Stimulated activated CD4-positive, alpha-beta T cell treated with anti-CD3 and anti-CD28 coated beads, Interleukin-12 subunit alpha, Interleukin-12 subunit beta, amount 100 ng/mL, for 24 hours (primary cell): ENCODE data around the gene NTM.
"Not testable (repeated sequence)": the region's sequence is repeated elsewhere in the genome, so short reads cannot be mapped to it uniquely, and the experiment has no call there.

Source experiments
- DNase-seq, 2 experiments: peaks; one replicate each; pipeline ENCODE4 v3.0.0-alpha.2; 2020; ENCODE audit warnings: low read depth in 2 of 2

NTM gene

DNA sequence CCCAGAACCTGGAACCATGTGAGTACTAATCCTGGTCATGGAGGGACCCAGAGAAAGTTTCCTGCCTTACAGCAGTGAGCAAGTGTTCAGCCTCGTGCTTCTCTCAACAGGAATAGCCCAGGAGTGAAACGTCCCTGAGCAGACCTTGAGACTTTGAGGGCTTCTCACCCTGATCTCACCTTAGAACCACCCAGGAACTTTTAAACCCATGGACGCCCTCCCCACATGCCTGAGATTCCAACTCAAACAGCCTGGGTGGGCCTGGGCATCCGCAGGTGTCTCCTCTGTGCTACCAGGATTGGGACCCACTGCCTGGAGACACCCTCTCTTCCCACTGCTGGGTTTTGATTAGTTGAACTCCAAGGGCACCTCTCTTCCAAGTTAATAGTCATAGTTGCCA is 297.2 kb downstream of the NTM start:
- no peak for DNase-seq

DNA sequence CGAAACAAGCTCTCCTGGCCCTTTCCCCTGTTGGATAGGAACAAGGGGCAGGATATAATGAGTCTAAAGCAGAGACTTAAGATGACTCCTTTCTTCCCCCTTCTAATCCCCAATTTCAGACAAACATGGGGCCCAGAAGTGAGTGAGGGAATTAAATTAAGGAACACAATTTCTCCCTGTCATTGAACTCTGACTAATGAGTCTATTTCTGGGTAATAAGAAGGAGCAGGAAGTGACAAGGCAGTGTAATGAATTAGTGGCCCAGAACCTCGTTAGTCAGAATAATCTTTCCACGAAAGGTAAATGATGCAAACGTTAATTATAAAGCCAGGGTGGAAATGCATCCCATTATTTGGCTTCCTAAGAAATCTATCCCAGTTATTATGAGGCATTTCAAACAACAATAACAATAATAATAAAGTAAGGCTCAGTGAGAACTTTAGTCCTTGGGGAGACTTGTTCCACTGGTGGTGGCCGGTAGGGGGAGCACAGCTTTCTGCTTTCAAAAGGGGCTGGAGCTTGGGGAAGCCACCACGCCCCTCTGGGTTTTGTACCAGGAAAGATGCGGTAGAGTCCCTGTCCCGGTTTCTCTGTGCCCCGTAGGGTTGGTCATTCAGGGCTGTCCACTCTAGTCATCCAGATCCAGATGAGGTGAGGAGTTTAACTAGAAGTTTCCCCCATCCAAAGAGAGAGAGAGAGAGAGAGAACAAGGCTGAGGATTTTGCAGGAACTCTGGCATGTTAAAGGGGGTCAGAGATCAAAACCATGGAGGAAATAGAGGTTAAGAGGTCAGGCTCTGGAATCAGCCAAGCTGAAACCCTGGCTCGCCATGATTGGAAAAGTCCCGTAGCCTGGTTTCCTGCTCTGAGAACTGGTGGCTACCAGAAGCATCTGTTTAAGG is 298.3 kb downstream of the NTM start:
- DNase-seq, result peak in 1 of 2 experiments; percentile 55

DNA sequence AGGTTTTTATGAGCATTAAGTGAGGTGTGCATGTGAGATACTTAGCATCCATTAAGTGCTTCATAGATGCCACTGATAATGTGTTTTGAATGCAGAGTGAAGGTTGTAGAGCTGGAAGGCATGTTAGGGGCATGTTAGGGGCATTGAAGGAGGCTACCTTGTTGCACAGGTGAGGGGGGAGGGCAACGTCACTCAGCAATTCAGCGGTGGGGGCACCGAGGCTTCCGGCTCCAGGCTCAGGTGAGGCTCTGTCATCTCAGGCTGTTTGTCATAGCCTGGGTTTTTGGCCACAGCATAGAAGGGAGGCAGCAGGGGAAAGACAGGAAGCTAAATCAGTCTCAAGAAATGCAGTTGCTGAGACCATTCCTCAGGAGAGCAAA is 299.0 kb downstream of the NTM start:
- DNase-seq, result no peak

DNA sequence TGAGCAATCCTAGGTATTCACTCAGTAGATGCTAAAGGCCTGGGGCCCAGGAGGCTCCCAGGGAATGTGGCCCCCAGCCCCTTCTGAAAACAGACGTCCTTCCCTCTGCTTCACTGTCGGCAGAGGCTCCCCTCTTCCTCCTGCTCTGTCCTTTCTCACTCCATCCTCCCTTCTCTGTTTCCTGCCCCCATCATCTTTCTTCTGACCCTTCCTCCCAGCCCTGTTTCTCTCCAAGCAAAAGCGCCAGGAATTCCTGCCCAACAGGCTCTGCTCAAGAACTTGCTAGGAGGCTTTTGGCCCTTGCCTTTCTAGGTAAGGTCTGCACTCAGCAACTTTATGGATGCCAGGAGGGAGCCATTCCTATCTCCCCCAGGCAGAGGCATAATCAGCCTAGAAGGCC is 300.5 kb downstream of the NTM start:
- DNase-seq, result no peak

DNA sequence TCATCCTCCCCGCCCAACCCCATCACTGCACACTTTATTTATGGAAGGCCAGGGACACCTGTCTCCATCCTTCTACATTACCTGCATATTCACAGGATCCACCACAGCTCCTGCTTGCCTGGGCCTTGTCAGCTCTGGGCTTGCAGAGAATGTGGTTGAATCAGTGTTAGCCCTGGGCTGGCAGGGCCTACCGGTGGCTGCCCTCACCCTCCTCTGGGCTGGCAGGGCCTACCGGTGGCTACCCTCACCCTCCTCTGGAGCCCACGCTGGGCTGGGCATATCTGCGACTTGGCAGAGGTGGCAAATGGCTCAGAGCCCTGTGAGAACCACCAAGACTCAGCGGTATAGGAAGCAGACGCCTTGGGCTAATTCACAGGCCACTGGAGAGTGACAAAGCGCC is 300.9 kb downstream of the NTM start:
- DNase-seq, result no peak

DNA sequence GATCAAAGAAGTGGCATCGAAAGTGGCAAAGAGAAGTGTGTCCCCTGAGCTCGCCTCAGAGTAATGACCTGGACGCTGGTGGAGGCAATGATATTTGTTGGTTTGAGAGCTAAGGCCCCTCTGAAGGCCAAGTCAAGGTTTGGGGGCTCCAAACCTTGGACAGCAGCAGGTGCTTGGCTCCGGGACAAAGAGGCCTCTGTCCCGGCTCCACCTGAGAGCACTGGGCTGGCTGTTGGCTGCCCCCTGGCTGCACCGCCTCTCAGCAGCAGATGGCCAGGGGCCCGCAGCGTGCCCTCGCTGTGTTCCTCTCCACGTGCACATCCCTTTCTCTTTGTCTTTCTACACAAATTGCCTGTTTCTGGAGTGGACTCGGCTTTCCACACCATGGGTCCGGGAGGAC is 301.3 kb downstream of the NTM start:
- no peak for DNase-seq

DNA sequence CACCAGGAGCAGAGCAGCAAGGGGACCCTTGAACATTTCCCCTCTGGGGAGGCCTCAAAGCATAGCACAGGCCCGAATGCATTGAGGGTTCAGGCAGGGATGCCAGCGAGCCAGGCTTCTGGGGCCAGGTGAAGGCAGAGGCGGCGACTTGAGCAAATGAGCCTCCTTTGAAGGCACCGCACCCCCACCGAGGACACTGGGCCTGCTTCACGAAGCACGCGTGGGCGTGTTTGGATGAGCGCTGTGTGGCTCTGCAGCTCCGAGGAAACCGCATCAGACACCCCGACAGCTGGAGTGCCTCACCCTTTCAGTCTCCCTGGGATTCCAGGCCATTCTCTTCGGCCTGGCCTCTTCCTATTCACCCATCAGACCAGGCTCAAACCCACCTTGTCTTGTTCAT is 301.8 kb downstream of the NTM start:
- DNase-seq, result no peak

DNA sequence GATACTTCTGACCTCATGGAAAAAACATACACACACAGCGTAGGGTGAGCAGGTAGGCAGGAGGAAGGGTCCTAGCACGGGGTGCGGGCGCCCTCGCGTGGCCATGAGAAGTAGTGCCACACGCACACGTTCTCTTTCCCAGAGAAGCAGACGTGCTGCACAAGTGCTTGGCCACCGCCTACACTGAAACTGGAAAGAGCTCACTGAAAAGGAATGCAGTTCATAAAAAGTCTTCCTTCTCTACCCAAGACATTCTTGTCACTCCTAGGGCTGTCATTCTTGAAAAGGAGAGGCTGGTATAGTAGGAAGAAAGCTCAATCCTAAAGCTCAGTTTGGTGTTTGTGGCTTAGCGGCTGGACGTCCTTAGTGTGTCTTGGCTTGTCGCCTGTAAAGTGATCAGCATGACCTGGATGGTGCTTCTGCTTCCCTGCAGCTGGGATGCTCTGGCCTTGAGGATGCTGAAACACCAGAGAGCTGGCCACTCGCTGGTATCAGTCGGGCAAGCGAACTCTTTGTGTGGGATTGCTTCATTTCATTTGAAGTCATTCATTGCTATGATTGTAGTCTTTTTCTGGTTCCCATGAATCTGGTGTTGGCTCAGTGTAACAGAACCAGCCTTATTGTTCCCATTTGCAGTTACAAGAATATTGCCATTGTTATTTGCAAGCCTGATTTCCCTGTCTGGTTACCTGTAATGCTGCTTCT is 303.8 kb downstream of the NTM start:
- DNase-seq, result peak in 1 of 2 experiments; percentile 39

DNA sequence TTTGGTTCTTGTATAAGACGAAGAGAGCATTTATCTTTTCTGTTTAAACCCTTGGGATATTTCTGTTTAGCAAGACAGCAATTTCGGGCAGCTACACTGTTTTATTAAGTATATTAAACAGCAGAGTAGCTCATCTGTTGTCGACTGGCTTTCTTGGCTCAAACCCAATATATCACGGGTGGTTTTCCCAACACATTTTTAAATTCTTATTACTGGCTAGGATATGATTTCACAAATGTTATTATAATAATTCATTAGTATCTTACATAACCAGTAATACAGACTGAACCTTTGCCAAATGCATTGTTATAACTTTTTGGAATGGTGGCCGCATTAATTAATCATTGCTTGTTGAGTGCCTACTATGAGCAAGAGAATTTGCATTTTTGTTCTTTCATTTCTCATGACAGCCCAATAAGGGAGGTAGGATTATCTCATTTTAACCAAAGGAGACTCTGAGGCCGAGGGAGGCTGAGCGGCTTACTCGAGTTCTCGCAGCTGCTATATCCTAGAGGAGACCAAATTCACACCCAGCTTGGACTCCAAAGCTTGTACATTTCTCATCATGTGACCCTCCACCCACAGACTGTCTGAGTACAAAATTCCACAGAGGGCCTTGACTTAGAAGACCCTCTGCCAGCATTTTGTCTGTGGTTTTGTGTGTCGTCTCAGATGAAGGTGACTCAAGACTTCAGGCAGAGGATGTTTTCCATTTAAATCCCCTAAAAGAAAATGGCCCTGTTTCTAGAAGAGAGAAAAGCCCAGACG is 304.9 kb downstream of the NTM start:
- DNase-seq, result no peak

DNA sequence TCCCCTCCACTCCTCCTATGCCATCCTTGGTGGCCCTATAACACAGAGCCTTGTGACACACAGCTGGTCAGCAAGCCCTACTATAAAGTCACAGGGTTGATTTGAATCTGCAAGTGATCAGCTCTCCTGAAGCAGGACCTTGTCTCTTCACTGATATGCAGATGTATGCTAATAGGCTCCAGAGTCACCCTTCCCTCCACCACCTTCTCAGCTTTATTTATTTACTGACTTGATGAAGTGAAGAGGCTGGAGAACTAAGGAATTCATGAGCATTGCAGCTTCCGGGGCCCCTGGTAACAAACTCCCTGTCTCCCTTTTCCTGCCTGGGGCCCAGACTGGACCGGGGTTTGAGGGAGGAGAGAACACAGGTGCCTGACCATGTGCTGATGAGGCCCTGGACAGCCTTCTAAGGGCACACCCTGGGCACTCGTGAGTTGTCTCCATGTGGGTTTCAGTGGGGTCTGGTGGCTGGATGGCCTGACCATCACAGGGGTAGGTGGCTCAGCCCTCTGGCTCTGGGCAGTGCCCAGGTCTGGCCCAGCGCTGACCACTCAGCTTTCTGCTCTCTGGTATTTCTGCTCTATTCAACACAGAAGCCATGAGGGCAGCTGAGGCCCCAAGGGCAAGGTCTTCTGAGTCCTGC is 307.5 kb downstream of the NTM start:
- DNase-seq, result no peak

DNA sequence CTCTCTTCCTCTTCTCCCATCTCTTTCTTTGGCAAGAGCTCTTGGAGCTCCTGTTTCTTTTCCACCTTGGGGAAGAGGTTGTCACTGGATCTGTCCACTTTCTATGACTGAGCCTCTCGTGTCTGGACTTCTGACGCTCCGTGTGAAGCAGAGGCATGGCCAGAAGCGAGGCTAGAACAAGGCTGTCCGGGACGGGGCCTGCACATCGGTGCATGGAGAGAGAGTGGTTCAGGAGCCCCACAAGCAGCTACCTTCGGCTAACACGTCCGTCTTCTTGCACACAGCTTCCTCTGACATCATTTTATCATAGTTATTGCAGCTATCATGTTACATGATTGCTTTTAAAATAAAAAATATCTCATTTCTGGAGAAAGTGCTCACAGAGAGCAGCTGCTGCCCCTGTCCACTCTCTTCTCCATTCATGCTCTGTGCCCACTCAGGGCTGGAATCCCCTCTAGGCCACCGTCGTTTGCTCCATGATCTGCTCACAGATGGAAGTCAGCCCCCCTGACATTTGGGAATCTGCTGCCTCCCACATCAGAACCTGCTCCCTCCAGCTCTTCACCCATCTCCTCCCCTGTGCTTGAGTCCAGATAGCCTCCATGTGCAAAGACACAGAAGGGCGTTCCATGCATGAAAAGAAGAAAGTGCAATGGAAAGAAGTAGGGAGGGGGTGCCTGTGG is 308.4 kb downstream of the NTM start:
- no peak for DNase-seq

DNA sequence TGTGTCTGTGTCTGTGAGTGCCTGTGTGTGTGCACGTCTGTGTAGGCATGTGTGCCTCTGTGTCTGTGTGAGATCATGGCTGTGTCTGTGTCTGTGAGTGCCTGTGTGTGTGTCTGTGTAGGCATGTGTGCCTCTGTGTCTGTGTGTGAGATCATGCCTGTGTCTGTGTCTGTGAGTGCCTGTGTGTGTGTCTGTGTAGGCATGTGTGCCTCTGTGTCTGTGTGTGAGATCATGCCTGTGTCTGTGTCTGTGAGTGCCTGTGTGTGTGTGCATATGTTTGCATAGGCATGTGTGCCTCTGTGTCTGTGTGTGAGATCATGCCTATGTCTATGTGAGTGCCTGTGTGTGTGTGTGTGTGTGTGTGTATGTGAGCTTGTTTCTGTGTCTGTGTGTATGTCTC is 310.0 kb downstream of the NTM start:
- DNase-seq, result not testable (repeated sequence)

DNA sequence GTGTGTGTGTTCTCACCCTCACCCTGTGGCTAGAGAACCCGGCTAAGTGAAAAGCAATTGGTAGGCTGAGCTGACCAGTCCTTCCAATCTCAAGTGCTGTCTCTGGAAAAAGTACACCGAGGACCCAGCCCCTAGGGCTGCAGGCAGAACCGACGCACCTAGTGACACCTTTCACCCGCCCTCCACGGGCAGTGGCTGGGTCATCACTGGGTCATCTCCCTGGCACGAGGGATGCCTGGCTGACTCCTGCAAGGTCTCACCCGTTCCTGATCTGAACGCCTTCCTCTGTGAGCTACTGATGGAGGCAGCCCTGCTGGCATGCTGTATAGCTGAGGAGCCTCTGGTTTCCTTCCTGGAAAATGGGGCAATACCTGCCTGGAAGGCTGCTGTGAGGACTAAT is 311.5 kb downstream of the NTM start:
- no peak for DNase-seq

DNA sequence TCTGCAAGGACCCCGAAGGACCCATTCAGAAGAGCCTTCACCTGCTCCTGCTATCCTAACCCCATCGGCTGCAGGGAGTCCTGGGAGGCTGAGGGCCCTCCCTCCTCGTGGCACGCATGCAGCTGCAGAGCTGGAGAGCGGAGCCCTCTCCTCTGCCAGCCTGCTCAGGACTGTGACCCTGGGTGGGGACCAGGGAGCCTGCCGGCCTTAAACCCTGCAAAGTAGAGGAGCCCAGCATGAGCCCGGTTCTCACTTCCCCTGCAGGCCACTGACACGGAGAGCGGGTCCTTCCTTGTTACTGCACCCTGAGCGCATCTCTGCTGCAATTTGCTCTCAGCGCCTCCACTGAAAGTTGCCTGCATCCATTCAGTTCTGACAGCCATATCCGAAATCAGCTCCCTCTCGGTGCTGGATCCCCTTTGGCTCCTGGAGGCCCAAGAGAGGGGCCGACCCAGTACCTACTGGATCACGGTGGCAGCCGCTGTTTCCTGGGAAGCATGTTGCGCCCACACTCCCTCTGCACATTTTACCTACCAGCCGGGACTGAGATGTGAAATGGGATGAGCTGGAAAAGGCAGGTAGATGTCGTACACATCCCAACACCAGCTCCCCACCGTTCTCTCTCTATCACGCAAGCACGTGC is 312.1 kb downstream of the NTM start:
- no peak for DNase-seq

DNA sequence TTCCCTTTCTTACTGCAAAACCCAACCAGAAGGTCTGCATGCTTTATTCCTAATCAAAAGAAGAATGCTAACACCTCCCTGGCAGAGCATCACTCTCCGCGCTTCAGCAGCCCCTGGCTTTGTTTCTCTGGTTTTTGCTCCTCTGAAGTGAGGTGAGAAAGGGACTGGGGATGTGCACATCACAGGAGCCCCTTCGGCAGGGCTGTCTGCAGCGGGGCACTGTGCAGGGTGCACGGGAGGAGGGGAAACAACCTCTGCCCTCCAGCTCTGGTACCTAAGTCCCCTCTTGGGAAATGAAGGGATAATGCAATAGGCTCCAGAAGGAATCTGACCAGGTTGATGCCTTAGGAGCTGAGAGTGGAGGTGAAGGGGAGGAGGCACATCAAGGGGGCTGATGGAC is 312.7 kb downstream of the NTM start:
- no peak for DNase-seq

DNA sequence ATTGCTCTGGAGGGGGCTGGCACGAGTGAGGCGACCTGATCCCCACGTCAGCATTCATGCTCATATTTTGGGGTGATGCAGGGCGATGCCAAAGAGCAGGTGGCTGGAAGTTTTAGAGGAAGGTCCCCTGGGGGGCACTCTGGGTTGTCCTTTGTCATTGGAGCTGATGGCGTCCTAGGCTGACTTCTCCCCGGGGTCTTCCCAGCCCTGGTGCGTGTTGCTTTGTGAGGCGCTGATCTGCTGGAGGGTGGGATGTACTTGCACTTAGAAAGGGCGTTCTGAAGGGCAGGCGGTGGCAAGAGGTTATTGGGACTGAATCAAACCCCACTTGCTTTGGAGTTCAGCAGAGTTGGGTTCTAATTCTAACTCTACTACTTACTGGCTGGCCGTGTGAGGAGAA is 313.3 kb downstream of the NTM start:
- DNase-seq, result no peak

DNA sequence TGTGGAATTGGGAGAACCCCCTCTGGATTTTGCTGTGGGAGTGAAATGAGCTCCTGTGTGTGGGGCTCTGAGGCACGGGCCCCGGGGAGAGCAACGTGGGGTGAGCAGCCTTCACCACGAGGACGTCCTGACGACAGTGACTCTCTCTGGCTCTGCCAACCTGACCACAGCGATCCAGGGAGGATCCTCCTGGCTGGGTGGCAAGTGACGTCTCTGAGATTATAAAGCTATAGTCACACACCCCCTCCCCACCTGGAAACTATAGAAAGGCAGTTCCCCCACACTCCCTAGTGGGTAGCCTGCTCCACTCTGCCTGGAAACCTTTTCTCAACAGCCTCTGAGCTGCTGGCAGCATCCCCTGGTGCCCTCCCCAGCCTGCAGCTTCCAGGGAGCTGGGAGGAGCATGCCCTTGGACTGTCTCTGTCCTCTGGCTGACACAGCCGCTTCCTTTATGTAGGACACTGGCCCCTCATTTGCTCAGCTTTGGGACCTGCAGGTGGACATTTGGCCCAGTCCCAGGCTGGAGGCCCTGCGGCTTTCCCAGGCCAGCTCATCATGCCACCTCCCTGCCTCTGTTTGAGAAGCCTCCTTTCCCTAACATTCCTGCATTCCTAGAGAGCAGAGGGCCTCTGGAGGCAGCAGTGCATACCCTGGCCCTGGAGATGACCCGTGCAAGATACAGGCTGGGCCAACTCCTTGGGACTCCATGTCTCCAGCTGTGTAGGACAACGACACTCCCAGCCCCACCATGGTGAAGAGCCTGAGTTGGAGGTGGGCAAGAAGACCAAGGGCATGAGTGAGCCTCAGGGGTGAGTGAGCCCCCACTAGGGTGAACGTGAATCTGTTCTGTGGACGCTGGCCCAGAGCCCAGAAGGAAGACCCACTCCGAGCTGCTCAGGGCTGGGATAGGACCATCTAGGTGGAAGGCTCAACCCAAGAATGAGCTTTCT is 314.0 kb downstream of the NTM start:
- no peak for DNase-seq

DNA sequence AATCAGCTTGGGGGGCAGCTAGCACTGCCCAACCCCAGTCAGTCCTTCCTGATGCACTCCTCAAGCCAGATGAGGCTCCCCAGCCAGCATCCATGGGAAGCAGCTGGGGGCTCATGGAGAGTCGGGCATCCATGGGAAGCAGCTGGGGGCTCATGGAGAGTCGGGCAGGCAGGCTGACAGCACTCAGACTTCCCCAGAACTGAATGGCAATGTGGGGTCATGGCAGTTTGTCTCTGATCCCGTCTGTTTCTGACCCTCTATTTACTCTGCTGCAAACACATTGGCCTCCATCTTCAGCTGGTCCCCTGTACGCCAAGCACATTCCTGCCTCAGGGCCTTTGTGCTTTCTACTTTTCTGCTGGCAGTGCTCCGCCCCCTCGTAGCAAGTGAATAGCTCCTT is 314.8 kb downstream of the NTM start:
- no peak for DNase-seq

DNA sequence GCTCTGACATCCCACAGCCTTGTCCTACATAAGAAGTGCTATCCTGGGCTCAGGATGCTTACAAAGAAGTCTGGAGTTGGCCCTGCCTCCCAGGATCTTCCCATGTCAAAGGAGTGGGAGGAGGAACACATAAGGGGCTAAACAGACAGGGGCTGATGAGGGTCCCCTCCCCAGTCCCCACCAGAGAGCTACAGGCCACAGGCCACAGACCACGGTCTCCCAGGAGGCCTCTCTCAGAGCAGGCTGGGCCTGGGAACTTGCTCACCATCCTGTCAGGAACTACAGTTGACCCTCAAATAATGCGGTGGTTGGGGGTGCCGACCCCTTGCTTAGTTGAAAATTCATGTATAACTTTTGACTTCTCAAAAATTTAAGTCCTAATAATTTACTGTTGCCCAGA is 315.5 kb downstream of the NTM start:
- DNase-seq, result no peak

DNA sequence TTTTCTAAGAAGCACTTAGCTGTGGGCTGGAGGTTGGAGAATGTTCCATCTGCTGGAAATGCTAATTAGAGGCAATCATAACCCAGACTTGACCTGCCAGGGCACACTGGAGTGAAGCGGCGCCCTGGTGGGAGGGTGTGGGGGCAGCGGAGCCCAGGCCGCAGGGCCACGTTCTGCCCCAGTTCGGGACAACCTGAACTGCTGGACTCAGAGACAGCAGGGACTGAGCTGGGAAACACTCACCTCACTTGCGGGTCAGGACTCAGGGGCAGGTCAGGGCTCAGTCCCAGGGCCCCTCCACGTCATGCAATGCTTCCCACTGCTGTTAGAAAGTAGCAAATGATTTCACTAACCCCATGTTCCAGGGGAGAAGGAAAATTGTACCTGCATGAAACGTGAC is 316.4 kb downstream of the NTM start:
- no peak for DNase-seq
